ENCODE measurements around the gene BID.

GRCh38 chr22:17728786-17729185 lies 45.5 kb downstream of the BID start:
- TF ChIP-seq TAF1 (IDR thresholded peaks at IDR 0.05; ENCODE audit: borderline replicate concordance, low read depth, low read length) (no peak), POLR2AphosphoS5 (IDR thresholded peaks at IDR 0.05; ENCODE audit: low read depth, low read length) (no peak), POLR2A (IDR thresholded peaks at IDR 0.05; ENCODE audit: low read depth, low read length) (no peak)

All from GM12892 (cell line).